ENCODE measurements around the gene DSTN.

DSTN gene

GRCh38 chr20:17569616-17570346, at the start of gene DSTN:
DSTN (plus strand) TSS chr20:17570075; CDS start chr20:17570209, 134 bp downstream.
- DNase-seq = peak; percentile 83

GRCh38 chr20:17520583-17520982, 49.3 kb upstream of the DSTN start:
- DNase-seq = no peak

DNA sequence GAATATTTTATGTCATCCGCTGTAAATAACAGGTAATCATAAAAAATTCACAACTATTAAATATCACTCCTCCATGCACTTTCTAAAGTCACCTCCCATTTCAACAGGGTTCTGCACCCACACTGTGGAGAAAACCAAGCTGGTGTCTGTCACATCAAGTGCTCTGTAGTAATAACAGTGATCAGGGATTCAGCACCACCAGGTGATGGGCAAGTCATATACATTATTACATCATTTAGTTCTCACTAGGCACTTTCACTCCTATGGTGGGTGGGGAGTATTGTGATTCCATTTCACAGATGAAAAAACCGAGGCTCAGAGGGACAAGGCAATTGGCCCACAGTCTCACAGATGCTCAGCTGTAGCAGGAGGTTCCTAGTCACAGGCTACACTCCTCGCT, 47.3 kb upstream of the DSTN start:
- no peak for DNase-seq

GRCh38 chr20:17523326-17523725, 46.5 kb upstream of the DSTN start:
- DNase-seq = no peak

DNA sequence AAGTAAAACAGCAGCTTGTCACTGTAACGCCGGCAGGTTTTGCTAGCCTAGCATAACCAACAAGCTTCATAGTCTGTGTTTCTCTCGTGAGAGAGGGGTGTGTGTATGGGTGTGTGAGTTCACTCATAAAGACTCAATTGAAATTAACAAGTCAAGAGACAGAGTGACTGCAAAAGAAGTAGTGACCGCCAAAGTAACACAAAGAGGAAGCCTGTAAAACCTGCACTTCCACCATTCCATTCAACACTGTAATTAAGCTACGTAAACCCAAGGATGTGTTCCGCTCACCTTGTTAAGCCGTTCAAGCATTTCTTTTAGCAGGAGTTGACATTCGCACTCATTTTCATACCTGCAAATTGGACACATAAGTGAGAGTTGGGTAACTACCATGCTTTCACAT, 45.3 kb upstream of the DSTN start:
- no peak for DNase-seq

DNA sequence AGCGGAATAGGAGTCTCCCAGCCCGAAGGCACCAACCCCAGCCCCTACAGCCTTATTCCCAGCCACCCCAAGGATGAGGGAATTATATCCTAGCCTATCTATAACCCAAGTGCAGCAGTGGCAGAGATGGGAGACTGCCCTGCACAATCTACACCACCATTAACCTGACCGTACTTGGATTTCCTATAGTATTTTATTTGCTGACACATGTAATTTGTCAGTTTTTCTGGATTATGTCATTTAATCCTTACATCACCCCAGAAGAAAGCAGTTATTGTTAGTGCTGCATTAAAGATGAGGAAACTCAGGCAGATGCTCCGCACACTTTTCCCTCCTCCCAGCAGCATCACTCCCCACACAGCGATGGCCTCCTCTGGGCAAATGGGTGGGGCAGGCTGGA, 44.7 kb upstream of the DSTN start:
- no peak for DNase-seq

- peak; percentile 75 for DNase-seq
These were observed 44.2 kb upstream of the DSTN start for GRCh38 chr20:17525650-17526049.

- DNase-seq = no peak
These were observed 40.3 kb upstream of the DSTN start for GRCh38 chr20:17529586-17529985.

DNA sequence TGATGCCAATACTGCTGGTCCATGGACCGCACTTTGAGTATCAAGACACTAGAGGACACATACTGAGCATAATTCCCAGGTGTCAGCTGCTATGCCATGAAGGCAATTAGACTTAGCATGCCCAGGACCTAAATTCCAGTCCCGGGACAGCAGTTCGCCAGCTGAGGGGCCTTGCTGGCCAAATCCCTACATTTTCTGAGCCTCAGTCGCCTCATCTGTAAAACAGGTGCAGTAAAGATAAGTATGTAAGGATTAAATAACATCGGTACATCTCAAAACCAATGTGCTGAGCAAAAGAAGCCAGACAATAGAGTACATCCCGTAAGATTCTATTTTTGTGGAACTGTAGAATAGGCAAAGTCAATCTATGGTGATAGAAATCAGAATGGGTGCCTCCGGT, 39.7 kb upstream of the DSTN start:
- DNase-seq = no peak

DNA sequence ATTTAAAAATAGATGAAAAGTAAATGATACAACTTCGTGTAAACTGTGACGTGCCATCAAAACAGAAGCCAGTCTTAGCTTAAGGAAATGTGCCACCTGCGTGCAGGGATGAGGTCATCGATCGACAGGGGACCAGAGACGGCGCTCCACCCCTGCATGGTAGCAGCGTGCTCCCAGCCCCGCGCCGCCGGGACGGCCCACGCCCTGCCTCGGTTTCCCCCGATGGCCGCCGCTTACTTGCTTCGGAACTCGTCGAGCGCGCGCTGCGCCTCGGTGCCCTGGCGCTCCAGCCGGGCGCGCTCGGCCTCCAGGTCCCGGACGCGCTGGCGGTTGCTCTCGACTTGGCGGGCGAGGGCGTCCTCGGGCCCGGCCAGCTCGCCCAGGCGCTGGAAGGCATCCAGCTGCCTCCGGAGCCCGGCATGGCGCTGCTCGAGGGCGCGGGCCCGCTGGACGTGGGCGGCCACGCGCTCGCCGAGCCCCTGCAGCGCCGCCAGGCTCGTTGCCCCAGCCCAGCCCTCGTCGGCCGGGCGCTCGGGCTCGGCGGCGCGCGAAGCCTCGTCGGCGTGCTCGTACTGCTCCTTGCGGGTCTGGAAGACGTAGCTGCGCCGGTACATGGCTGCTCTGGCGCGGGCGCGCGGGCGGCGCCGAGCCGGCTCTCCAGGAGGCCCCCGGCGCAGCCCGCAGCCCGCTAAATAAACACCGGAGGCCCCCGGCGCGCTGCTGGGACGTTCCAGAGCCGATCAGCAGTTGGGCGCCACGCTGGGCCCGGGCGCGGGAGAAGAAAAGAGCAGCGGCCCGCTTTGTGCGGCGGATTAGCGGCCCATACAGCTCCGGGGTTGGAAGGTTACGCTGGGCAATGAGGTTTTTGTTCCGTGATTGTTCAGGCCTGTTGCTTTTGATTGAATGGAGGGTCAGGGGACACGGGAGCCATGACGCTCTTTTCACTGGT, 38.9 kb upstream of the DSTN start, which contains the start of gene BFSP1:
TSS of gene BFSP1 (minus strand) at position 664 of the 949 bp plus-strand sequence. CDS start at position 614, 50 bp downstream.
- DNase-seq = peak; percentile 73

GRCh38 chr20:17531665-17532025, 38.2 kb upstream of the DSTN start:
- DNase-seq = no peak

GRCh38 chr20:17533396-17533795, 36.5 kb upstream of the DSTN start:
- peak; percentile 78 for DNase-seq

DNA sequence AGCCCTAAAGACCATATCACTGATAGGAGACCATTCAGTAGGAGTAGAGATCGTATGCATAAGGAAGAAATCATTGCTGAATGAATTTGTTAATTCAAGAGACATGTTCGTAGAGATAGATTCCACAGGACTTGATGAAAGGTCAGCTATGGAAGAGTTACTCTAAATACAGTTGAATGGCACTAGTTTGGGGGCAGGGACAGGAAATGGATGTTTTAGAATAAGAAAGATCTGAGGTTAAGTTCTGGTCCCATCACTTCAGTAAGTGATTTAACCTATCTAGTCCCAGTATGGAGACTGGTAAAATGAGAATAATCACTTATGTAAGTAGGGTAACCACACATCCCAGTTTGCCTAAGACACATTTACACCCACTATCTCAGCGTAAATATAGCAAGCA, 35.8 kb upstream of the DSTN start:
- no peak for DNase-seq

DNA sequence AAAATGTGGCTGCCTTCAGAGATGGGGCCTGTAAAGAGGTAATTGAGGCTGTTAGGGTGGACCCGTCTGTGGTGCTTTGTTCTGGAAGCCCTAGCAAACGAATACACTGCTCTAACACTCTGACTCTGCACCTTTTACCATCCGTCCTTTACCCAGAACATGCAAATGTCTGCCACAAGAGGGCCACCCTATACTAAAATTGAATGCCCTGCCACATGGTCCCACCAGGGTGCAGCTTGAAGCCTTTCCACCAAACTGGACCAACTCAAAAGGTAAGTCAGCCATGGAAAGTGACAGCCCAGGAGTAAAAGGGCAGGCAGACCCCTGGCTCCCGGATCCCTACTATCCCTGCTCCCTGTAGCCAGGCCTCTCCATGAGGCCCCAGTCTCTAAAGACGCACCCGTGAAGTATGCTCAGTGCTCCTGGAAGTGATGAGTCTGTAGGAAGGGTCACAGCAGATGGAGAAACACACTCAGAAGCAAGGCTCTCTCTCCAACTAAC, 32.9 kb upstream of the DSTN start:
- peak; percentile 85 for DNase-seq

GRCh38 chr20:17537959-17538358, 31.9 kb upstream of the DSTN start:
- no peak for DNase-seq

GRCh38 chr20:17538517-17539170, 31.2 kb upstream of the DSTN start:
- no peak for DNase-seq

DNA sequence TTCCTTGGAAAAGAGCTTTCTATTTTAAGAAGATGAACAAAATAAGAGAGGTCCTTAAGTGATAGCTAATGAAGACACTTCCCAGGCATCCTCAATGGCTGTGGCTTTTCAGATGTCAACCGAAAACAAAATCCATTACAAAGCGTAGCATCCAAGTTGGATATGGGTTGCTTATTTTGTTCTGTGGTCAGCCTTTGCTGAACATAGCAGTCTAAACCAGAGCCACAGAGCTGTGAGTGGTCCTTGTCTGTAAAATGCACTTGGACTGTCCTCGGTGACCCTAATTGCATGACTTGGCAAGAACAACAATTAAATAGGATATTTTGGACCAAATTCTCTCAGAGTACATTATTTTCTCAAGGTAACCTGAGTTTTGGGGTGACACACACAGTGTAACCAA, 28.3 kb upstream of the DSTN start:
- DNase-seq = no peak

DNA sequence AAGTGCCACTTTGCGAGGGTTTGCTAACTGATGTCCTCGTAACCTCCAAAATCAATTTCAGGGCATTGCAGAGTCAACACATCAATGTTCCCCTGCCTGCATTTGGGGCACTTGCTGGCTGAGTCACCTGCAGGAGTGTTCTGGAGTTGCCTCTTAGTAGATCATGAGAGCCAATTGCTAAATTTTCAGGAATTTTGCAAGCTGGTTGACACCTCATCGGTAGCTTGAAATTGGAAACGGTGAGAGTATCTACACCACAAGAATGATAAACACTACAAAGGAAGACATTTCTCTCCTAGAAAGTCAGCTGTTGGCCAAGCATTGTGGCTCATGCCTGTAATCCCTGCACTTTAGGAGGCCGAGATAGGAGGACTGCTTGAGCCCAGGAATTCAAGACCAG, 27.9 kb upstream of the DSTN start:
- DNase-seq = no peak

DNA sequence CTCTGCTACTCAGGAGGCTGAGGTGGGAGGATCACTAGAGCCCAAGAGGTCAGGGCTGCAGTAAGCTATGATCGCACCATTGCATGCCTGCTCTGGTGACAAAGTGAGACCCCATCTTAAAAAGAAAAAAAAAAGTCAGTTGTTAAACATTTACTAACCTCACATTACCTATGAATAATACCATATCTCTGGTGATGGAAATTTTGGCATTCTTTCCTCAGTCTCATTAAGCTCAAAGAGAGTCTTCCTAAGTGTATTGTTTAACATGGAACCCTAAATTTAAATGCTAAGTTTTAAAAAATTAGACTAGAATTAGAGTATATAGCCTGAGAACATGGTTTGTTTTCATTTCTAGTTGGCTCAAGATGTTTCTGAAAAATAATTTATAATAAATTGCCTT, 27.4 kb upstream of the DSTN start:
- no peak for DNase-seq

DNA sequence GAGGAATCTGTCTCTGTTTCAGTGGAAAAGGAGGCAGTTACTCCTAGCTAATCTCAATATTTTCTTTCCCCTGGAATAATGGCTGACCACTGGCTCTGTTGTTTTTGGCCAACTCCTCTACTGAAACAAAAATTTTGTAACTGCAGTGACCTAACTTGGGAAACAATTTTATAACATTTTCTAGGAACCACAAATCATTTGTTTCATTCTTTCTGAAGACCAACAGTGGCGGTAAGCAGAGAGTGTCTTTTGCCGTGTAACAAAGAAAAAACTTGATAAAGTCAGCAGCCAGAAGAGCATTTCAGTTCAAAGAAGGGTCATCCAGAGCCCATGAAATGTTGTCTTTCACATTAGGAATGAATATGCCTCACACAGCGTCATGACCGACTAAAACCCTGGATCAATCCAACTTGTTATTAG, 26.9 kb upstream of the DSTN start:
- no peak for DNase-seq

- DNase-seq = no peak
These were observed 26.2 kb upstream of the DSTN start for GRCh38 chr20:17543531-17544131.

DNA sequence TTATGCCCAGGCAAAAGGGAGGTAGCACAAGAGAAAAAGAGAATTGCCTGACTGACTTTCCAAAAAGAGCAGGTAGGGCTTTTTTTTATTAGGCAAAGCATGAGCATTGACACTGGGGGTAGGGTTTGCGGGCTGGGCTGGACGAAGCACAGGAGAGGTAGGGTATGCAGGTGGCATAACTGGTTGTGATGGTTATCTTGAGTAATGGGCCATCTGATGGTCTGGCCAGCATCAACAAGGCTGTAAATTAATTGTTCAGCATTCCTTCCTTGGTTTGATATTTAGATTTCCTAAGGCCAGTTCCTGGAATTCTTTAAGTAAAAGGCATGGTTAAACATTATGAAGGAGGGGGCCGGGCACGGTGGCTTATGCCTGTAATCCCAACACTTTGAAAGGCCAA, 24.7 kb upstream of the DSTN start:
- no peak for DNase-seq

DNA sequence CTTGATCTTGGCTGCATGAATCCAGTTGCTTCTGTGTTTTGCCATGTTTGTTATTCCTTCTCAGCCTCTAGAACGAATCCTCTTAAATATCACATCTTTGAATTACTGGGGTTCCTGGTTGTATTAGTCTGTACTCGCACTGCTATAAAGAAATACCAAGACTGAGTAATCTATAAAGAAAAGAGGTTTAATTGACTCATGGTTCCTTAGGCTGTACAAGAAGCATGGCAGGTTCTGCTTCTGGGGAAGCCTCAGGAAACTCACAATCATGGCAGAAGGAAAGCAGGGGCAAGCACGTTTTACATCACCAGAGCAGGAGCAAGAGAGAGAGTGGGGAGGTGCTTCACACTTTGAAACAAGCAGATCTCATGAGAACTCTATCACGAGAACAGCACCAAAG, 20.7 kb upstream of the DSTN start:
- DNase-seq = no peak

Data from hematopoietic multipotent progenitor cell treated with erythropoietin and hydrocortisone succinate and interleukin-3 and kit ligand, for 8 days (in vitro differentiated cells).